ENCODE measurements around the gene SET. TPM values are rescaled to one million over a fixed set of nuclear protein-coding genes. Genes with fewer than 3 reads are reported as not detected.

SET gene
- total RNA-seq, 1 donor: 313 TPM

DNA sequence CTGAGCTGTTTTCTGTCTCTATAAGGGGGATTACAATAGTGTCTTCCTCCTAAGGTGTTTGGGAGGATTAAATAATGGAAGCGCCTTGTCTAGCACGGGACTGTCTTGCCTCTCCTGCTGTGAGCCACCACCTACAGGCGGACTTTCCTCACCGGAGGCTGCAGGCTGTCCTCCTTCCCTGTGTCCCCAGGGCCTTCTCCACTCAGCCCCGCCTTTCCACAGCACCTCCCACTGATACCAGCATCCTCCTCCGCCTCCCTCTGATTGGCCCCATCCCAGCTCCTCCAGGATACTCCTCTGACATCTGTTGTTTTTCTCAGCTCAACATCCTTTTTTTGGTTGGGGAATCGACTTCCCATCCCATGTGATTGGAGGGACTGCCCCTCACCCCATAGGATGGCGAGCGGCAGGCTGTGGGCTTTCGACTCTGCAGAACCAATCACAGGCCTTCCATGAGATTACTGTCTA, 35.8 kb downstream of the SET start:
- DNase-seq (ENCODE audit: low read depth): peak; percentile 72
- H3K4me3 ChIP-seq (ENCODE audit: low read depth, low read length): peak overlapping the region; percentile 78
- TF ChIP-seq, protein P1, sequence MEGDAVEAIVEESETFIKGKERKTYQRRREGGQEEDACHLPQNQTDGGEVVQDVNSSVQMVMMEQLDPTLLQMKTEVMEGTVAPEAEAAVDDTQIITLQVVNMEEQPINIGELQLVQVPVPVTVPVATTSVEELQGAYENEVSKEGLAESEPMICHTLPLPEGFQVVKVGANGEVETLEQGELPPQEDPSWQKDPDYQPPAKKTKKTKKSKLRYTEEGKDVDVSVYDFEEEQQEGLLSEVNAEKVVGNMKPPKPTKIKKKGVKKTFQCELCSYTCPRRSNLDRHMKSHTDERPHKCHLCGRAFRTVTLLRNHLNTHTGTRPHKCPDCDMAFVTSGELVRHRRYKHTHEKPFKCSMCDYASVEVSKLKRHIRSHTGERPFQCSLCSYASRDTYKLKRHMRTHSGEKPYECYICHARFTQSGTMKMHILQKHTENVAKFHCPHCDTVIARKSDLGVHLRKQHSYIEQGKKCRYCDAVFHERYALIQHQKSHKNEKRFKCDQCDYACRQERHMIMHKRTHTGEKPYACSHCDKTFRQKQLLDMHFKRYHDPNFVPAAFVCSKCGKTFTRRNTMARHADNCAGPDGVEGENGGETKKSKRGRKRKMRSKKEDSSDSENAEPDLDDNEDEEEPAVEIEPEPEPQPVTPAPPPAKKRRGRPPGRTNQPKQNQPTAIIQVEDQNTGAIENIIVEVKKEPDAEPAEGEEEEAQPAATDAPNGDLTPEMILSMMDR (IDR thresholded peaks at IDR 0.05; ENCODE audit: insufficient read depth, low read length): no peak

DNA sequence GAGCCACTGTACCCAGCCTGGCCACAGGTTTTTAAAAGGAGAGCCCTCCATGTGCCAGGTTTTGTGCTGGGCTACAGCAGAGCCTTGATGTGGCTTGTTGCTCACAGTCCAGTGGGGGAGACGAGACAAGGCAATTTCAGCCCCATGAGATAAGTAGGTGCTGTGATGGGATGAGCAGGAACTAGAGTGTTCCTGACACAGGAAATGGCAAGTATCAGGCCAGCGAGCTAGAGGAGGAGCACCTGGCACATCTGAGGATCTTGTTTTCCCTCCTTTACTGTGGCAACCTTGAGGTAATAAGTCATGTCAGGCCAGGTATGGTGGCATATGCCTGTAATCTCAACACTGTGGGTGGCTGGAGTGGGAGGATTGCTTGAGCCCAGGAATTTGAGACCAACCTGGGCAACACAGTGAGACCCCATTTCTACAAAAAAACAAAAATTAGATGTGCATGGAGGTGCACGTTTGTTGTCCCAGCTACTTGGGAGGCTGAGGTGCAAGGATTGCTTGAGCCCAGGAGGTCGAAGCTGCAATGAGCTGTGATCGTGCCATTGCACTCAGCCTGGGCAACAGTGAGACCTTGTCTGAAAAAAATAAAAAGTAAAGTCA, 38.7 kb downstream of the SET start:
- H3K4me3 ChIP-seq (ENCODE audit: low read depth, low read length): no peak overlapping the region
- TF ChIP-seq, protein P1 (IDR thresholded peaks at IDR 0.05; ENCODE audit: insufficient read depth, low read length): no peak
- no peak for DNase-seq (ENCODE audit: low read depth)

DNA sequence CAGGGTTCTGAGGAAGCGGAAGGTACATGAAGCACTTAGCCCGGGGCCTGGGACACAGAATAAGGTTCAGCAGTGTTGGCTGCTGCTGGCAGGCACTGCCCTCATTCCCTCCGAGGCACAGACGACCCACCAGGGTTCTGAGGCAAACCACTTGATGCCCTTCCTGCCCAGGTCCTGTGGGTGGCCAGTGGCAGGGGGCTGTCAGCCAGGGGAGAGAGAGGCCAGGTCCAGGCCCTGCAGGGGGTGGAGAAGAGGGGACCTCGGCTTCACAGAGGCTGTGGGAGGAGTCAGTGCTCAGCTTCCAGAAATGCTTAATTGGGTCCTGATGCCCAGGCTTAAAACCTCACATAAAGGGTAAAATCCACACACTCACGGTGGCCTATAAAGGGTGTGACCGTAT, 39.3 kb downstream of the SET start:
- DNase-seq (ENCODE audit: low read depth): no peak
- H3K4me3 ChIP-seq (ENCODE audit: low read depth, low read length): no peak overlapping the region
- TF ChIP-seq, protein P1 (IDR thresholded peaks at IDR 0.05; ENCODE audit: insufficient read depth, low read length): no peak

DNA sequence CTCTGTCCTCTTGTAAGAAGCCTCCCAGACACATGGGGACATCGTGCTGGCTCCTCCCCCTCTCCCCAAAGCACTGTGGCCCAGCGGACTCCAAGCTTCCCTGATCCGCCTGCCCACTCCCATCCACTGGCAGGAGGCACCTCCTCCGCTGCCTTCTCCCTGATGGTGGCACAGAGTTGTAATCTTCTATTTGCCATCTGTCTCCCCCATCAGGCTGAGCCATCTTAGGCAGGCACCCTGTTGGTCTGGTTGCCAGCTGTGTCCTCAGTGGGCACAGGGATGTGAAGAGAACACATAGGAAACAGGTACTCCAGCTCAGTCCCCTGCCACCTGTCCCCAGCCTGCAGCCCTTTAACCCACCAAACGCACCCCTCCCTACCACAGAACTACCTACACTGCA, 40.3 kb downstream of the SET start:
- TF ChIP-seq, protein P1 (IDR thresholded peaks at IDR 0.05; ENCODE audit: insufficient read depth, low read length): no peak
- no peak for DNase-seq (ENCODE audit: low read depth)
- H3K4me3 ChIP-seq (ENCODE audit: low read depth, low read length): no peak overlapping the region

DNA sequence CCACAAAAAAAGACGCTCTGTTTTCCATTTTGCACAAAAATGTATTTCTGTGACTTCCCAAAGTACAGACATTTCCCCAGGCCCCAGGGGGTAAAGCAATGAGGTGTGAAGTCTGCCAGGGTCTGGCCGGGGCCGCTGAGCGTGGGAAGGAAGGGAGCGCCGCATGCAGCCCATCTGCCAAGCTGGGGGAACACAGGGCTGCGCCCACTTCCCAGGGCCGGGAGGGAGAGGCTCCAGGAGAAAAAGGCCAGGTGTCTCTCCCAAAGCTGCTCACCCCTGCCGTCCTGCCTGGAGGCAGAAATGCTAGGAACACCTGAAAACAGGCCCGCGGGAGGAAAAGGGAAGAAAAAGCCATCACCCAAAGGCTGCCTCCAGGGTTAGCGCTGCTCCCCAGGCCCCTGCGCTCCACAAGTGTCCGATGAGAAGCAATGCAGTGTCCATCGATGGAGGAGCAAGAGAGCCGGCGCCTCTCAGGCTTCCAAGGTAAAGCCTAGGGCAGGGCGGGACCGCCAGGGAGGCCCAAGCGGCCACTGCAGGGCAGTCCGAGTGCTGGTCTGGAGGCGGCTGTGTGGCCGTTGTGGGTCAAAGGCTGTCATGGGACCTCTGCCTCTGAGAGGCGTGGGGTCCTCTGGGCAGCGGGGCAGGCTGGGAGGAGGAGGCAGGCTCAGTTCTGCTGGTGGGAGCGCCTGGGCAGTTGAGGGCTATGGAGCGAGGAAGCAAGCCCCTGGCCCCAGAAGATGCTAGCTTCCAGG, 40.9 kb downstream of the SET start:
- DNase-seq (ENCODE audit: low read depth): no peak
- H3K4me3 ChIP-seq (ENCODE audit: low read depth, low read length): no peak overlapping the region
- TF ChIP-seq, protein P1 (IDR thresholded peaks at IDR 0.05; ENCODE audit: insufficient read depth, low read length): no peak

DNA sequence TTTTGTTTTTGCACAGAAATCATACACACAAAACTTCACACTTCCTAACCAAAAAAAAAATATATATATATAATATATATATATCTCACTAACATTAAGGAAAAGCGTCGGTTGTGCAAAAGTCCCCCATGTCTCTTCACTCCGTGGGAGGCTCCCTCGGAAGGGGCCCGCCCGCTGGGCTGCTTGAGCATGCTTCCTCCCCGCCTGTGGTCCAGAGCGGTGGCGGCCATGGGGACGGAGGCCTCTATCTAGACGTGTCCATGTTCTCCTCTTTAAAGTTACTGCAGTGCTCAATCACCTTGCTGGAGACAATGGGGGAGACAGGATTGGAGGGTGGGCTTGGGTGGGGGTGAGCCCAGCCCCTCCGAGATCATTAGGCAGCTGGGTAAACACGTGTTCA, 42.1 kb downstream of the SET start:
- no peak overlapping the region for H3K4me3 ChIP-seq (ENCODE audit: low read depth, low read length)
- DNase-seq (ENCODE audit: low read depth): no peak
- TF ChIP-seq, protein P1 (IDR thresholded peaks at IDR 0.05; ENCODE audit: insufficient read depth, low read length): no peak

All from fibroblast of the aortic adventitia (primary cell).